Activated CD4-positive, CD25-positive, alpha-beta regulatory T cell (primary cell): ENCODE data around the gene LTBR.
A peak's percentile ranks its signal among the peaks of the same experiment; 100 is the strongest.
"Not testable (repeated sequence)": the region's sequence is repeated elsewhere in the genome, so short reads cannot be mapped to it uniquely, and the experiment has no call there.

Experiments
- DNase-seq, 4 experiments: peaks; one replicate each; lab custom pipeline; 2025; lab: John Stamatoyannopoulos, UW

Gene LTBR

DNA sequence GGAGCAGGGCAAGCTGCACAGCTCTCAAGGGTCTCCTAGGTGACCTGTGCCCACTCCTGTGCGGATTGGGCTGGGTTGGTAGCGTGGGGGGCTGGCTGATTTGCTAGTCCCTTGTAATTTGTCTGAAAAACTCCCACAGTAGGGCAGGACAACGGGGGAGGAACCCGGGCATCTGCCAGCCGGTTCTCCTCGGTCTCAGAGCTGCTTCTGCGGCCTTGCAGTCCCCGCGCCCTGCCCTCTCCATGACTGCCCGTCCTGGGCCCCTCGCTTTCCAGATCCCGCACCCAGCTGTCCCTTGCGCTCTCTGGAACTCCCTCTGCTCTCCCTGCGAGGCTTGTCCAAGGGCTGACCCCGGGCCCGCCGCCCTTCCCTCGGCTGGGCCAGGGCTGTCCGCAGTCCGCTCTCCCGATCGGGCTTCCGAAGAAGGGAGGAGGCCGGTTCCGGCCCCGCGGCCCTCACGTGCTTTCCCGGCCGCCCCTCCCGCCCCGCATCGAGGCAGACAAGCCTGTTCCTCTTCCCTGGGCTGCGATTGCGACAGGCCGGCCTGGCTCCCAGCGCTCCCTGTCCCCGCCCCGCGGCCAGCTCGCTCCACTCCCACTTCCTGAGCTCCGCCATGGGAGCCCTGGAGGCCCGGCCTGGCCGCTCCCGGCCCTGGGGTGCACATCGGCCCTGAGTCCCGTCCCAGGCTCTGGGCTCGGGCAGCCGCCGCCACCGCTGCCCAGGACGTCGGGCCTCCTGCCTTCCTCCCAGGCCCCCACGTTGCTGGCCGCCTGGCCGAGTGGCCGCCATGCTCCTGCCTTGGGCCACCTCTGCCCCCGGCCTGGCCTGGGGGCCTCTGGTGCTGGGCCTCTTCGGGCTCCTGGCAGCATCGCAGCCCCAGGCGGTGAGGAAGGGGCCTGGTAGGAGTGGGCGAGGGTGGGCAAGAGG is at the start of gene LTBR:
LTBR (plus strand) TSS at position 591 of the 927 bp plus-strand sequence; CDS start at position 788, 197 bp downstream.
- DNase-seq = no peak

DNA sequence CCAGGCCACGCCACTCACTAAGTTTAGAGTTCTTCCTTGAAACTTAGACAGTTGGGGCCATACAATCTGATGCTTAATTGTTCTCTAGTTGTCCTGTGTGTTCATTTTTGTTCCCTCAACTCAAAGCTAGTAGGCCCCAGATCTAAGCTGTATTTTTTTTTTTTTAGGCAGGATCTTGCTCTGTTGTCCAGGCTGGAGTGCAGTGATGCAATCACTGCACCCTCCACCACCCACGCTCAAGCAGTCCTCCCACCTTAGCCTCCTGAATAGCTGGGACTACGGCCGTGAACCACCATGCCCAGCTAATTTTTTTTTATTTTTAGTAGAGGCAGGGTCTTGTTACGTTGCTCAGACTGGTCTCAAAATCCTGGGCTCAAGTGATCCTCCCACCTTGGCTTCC is 49.6 kb upstream of the LTBR start:
- no peak for DNase-seq

DNA sequence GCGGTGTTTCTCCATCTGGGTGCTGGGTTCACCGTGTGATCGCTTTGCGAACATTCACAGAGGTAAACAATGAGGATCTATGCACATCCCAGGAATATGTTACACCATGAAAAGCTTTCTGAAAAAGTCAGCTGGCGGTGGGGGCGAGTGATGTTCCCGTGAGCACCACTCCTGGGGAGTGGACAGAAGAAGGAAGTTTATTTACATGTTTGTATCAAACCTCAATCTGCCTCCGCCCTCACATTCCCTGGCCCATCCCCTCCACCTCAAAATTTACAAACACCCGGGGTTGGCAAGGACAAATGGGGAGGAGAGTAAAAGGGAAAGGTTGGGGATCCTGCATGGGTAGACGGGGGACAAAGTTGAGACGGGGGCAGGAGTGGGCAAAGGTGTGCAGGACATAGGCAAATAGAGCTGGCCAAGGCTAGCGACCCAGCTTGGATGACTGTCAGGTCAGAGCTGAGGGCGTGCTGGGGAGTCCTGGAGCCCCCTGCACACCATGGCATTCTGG is 49.0 kb upstream of the LTBR start:
- DNase-seq = no peak

DNA sequence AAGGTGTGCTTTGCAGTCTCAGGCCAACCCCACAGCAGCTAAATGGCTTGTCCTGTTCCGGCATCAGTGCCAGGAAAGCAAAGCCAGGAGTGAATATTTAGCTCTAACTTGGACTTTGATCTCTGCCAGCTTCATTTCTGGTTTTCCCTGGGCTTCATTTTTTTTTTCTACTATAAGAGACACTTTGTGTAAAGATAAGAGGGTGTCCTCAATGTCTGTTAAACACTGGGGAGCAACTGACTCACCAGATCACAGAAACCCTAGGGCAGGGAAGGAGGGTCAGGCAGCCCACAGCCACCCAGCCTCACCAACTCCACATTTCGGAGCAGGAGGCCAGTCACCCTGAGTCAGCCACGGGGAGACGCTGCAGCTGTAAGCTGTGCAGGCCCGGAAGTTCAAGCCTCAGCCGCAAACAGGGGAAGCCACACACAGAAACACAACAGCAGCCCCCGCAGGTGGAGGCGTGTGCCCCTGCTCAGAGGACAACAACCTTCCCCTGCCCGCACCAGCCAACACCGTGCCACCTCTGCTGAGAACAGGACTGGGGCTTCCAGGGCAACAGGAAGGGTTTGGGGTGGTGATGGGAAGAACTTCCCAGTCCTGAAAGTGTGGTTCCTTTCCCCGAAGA is 48.4 kb upstream of the LTBR start:
- peak; percentile 57 to 66 (median 65) for DNase-seq

DNA sequence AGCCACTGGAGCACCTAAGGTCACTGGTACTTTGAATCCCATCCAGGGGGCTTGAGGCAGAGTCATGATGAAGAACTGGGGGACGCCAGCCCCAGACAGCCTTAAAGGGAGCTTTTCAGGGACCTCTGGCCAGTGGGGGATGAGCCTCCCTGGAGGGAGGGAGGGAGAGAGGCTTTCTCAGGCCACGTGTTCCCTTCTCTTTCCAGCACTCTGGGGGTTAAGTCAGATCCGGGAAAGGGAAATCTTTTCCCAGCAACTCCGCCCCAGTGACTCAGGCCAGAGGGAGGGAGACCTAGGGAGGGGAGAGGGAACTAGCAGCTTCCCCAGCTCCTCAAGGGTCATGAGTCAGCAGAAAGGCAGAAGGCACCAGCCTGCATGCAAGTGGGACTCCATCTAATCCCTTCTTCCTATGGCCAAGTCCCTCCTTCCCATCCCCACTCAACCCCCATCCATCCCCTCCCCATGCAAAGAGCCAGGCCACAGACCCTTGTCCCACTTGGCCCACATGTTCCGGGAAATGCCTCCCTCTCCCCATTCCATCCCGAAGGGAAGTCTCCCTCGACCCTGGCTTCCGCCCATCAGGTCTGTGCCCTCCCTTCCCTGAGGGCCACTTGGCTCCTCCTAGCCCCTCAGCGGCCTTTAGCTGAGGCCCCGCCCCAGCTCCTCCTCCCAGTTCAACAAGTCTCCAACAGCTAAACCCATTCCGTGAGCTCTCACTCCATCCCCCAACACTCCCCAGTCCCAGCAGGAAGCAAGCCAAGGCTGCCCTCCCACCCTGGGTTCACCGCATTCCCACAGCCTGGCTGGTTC is 47.7 kb upstream of the LTBR start:
- DNase-seq = no peak

DNA sequence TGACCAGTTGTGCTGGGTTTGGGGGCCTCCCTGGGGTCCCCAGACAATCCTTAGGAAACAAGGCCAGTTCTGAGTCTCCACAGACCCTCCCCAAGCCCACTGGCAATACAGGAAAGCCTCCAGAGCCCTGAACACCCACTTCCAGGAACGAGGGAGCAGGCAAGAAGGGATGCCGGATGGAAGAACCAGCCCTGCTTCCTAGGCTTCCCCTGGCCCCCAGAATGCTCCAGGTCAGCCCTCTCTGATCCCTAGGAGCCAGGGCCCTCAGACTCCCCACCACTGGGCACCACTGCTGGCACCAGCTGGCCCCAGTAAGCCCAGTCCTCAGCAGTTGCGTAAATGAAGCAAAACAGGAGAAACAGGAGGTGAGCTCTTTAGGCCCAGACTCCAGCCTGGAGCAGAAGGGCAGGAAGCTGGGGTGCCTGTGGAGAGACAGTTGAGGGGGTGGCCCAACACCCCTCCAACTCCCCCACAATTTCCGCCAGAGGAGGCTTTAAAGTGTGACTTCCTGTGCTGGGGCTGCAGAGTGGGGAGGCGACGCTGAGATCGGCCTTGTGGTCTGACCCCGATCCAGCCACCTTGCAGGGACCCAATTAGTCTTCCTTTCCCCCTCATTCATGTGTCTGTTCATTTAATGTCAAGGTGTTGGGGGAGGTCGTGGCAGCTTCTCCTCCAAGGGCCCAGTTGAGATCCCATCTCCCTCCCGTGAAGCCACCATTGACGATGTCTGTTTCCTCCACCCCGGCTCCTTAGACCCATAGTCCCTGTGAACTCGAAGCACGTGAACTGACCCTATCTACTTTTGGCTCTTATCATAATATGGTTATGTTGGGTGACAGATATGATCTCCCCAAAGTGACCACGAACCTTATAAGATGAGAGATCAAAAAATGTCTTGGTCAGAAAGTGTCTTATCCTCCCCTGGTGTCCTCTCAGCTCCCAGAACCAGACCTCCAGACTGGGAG is 46.8 kb upstream of the LTBR start:
- DNase-seq = peak in 2 of 4 experiments; percentile 17 to 43

DNA sequence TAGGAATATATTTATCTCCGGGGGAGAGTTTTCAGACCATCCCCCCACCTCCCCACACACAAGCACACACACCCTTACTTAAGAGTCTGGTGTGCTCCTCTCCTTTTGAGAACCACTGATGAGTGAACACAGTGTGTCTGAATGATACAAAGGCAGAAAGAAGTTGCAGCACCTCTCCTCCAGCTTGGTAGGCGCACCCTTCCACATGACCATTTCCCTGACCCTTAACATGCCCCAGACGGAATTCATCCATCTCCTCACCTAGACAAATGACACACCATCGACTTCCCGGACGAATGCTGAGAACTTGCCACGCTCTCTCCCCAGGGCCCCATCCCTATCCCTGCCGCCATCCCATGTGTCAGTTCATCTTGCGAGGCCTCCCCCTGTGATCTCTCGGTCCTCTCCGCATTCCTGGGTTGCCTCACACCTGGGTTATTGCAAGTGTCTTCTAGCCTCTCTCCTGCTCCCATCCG is 46.0 kb upstream of the LTBR start:
- DNase-seq = no peak

DNA sequence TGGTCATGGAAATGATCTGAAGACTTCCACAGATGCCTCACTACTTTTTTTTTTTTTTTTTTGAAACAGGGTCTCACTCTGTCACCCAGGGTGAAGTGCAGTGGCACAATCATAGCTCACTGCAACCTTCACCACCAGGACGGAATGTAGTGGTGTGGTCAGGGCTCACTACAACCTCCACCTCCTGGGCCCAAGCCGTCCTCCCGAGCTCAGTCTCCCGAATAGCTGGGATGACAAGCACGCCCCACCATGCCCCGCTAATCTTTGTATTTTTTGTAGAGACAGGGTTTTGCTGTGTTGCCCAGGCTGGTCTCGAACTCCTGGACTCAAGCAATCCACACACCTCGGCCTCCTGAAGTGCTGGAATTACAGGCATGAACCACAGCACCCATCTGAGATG is 45.4 kb upstream of the LTBR start:
- not testable (repeated sequence) for DNase-seq

DNA sequence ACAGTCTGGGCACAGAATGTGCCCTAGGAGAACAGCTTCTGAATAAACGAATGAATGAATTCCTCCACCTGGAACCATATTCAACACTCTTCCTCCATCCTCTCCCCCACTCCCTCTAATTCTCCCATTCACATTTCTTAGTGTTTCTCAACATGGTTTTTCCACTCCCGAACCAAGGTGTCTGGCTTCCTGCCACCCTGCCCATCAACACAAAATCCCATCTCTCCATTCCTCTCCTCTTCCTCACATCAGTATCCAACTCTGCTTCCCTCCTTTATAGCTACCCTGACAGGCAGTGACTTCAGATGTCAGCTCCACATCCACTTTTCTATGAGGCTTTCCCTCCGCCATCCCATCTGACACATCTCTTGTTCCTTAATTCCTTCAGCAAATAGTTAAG is 45.0 kb upstream of the LTBR start:
- DNase-seq = no peak

DNA sequence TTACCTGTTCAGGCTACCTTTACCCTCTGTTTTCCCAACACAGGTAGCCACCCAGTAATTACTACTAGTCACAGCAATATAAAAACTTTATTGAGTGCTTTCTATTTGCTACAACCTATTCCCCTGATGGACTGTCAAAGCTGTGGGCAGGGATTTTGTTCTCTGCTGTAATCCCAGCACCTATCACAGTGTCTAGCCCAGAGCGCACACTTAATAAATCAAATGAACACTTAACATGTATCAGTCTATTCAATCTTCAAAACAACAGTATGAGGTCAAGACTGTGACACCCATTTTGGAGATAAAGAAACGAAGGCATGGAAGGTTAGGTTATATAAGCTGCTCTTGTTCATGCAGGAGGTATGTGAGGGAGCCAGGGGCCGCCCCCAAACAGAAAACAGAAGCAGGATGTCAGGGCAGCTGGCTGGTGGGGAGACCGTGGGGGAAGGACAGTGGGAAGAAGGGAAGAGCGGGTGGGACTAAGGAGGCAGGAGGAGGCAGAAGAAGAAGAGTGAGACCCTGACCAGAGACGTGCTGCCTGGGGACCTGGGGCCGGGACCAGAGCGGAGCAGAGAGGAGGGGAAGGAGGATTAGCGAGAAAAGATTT is 43.8 kb upstream of the LTBR start:
- DNase-seq = no peak

DNA sequence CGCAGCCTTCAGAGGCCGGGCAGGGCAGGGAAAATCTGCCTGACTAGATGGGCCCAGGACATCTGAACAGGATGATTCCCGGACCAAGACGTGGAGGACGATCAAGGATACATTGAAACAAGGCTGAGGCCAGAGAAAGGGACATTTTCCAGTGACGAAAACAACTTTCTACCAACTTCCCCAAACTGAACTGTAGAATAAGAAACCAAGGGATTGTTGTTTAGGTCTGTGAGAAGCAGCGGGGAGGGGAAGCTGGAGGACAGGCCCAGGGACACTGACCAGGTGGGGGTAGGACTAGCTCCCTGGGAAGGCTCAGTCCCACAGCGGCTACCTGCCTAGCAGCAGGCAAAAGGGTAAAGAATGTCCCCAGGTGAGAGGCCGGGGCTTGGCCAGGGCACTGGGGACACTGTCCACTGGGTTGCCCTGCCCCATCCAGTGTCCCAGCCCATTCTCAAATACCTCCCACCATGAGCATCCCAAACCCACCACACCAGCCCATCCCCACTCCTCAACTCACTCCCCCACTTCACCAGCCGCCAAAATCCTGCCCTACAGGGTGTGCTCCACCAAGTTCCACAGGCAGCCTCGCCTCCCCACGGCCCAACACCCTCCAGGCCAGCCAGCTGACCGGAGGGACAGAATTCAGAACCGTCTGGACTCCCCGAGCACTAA is 43.1 kb upstream of the LTBR start:
- no peak for DNase-seq

DNA sequence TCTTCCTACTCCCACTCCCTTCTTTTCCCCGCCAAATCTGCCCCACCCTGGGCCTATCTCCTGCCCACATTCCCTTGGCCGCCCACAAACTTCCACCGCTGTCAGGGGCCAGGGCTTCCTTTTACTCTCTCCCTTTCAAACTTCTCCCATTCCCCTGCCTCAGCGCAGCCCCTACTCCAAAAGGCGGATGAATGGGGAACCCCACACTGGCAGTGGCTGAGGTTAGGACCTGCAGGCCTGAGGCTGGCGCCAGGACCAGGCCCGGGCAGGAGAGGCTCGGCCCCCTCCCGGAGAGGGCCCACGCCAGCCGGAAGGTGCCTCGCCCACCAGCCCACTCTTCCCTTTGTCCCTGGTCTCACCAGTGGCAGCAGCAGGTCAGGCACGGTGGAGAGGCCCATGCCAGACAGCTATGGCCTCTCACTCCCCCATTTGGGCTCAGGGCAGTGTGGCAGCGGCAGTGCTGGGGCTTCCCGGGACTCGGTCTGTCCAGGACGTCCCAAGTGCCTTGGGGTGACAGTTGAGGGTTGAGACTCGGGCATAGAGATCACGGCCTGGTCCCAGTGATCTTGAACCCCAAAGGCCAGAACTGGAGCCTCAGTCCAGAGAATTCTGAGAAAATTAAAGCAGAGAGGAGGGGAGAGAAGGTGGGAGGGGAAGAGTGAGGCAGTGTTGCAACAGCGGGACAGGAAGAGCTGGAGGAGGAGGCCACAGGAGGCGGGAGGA is 42.4 kb upstream of the LTBR start, which contains the start of gene TNFRSF1A:
TNFRSF1A (minus strand) TSS at position 660 of the 723 bp plus-strand sequence; CDS start at position 398, 262 bp downstream.
- no peak for DNase-seq

DNA sequence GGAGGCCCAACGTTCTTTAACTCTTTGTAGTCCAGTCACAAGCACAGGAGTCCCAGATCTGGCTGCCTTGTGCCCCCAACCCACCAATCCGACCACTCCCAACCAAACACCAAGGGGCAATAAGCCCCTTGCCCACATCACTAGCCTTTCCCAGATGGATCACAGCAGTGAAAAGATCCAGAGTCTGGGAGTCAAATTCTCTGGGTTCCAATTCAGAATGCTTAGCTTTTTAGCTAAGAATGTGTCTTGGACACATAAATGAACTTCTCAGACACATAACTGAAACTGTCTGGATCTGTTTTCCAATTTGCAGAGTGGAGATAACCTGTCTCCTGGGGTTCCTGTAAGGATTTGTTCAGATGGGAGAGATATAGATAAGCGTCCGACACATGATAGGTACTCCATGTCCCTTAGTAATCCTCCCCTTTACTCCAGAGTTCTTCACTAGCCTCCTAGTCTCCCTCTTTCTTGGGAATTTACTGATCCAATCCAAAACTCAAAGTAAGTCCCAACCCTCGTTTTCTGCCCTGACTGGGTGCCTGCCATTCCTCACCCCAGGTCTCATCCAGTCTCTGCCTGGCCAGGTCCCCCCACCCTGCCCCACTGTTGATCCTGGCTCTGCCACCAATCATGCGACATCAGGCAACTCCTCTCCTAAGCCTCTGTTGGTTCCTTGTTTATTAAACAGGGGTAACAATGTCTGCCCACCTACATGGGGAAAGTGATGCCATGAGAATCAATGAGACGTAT is 41.6 kb upstream of the LTBR start:
- DNase-seq = no peak

DNA sequence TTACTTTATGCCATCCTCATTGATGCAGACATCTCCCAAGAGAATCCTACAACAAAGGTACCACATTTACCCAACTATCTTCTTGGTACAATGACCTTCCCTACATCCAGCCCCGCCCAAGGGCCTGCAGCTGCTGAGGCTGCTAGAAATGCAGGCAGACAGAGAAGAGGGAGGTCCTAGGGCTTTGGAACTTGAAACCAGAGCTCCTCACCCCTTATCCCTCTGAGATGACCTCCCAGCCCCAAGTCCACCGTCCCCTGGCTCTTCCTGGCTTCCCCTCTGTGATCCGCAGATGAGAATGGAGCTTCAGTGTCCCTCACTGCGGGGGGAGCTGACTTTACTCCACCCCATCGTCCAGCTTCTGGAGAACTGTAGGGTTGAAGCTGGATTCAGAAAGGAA is 40.4 kb upstream of the LTBR start:
- DNase-seq = no peak

DNA sequence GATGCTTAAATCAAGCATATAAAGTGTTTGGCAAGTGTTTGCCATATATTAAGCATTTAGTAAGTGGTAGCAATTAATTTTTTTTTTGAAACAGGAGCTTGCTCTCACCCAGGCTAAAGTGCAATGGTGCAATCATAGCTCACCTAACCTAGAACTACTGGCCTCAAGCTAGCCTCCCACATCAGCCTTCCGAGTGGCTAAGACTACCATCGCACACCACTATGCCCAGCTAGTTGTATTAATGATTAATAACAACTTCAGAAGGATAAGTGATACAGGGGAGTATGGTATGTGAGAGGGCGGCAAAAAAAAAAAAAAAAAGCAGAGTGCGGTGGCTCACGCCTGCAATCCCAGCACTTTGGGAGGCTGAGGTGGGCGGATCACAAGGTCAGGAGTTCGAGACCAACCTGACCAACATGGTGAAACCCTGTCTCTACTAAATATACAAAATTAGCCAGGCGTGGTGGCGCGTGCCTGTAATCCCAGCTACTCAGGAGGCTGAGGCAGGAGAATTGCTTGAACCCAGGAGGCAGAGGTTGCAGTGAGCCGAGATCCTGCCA is 39.8 kb upstream of the LTBR start:
- DNase-seq = not testable (repeated sequence)

DNA sequence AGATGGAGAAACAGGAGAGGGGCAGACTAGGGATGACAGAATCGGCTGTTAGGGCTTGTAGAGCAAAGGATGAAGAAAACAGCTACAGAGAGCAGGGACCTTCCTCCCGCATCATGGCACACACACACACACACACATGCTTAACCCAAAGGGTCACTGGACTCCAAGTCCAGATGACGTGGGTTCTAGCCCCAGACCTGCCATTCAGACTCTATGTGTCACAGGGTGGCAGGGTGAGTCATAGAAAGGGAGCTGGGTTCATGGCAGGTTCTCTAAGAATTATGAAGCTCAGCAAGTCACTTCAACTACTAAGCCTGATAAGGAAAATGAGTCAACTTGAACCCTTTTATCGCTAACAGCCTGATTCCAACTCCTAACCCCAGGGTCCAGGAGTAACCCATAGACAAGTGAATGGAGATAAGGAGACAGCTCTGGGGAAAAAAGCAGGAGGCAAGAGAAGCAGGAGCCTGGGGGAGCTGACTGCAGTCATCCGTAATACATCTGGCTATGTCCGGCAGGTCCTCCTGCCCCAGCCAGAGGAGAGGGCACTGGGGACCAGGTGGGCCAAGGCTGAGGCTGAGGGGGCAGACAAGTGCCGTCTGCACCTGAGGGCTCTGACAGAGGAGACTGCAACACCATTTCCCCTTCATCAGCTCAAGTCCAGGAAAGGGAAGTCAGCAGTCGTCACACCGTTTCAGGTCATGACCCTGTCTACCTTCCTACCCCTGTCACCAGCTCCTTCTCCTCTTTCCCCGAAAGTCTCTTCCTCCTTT is 38.5 kb upstream of the LTBR start:
- DNase-seq = no peak

DNA sequence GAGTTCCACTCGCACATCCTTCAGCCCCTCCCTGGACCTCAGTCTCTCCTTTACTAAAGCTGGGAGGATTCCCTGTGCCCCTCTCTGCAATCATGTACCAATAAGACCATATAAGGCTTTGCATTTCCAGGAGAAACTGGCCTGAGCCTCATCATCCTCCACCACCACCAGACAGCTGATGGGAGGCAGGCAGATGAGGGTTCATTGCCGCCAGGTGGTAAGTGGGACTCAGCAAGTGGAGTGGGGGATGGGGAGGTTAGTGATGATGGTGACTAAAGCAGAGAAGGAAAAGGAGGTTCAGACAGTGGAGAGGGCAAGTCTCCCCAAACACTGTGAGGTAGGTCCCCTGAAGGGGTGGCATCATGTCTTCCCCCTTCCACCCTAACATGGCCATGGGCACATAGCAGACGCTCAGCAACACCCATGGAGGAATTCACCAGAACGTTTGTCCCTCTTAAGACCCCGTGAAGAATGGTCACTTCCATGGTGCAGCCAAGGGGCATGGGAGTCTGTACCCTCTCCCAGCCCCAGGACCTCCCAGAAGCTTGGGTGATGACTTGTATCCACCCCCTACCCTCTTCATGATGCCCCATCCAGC is 37.6 kb upstream of the LTBR start:
- DNase-seq = no peak
